ENCODE results near the gene RPS15A.

Gene RPS15A

DNA sequence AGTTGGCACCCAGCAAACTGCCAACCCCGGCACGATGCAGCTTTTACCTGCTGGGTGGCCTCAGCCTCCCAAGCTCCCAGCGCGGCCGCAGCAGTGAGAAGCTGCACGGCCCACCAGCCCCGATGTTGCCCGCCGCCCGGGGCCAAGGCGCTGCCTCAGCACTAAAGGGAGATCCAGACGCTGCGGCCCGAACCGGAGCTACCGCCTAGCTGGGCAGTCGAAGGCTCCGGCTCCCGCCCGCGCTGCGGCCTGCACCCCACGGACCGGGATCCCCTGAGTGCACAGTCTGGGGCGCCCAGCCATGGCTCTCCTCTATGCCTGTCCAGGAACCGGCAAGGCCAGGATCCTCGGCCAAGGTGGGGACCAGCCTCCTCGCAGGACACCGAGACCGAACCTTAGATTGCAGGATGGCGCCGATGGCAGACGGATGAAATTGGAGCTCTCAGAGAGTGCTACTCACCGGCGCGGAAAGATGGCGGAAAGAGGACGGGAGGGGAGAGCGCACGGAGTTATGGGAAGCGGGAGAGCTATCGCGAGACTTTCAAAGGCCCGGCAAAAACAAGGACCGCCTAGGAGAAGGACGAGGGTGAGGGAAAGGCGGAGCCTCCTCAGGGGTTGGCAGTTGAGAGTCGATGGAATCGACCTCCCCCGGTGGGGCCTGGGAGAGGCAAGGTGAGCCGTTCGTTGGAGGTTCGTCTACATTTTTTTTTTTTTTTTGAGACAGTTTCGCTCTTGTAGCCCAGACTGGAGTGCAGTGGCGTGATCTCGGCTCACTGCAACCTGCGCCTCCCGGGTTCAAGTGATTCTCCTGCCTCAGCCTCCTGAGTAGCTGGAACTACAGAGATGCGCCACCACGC is at the start of gene RPS15A:
Gene RPS15A (minus strand): TSS at position 485 of the 857 bp plus-strand sequence. CDS start 1,221 bp downstream, outside the sequence.
- DNase-seq = peak; percentile 94

DNA sequence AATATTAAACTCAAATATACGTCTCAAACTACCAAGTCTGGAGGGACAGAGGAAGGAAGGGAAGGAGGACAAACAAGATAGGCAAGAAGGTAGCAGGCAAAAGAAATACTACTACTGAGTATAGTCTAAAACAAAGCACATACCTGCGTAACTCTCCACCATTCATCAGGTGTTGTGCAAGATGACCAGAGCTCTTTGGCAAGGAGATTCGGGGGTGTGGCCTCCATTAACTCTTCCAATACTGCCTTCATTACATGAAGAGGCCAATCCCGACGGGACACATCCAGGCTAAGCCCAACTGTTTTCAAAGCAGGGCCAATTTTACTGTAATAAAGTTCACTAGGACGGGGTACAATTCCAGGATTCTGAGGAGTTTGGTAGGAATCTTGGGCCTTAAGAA is 49.4 kb upstream of the RPS15A start:
- no peak for DNase-seq

DNA sequence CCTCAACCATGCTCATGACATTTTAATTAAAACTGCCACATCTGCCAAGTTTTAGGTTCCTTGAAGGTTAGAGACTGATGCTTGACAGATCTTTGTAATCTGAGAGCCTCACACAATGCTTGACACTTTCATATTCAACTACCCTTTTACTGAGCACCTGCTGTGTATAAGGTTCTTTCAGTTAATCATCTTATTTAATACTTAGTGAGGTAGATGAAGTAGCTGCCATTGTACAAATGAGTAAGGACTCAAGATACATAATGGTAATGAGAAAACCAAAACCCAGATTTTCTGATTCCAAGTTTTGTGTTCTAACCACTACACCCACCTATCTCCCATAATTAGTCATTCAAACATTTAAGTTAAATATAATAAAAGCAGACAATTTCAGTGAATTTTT is 46.6 kb upstream of the RPS15A start:
- DNase-seq = no peak

DNA sequence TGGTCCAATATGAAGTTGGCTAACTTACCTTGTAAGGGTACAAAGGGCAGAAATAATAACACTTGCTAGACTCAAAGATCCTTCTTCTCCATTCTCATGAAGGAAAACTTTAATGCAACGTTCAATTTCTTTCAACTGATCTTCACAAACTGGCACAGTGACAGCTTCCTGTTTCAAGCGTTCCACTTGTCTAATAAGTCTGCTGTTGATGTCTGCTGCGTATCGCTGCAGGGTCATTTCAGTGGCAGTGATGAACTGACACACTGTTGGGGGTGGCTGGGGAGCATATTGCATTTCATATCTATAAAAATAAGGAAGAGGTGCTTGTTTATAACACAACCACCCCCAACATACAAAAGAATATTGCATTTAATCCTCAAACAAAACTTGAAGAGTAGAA is 44.7 kb upstream of the RPS15A start:
- no peak for DNase-seq

DNA sequence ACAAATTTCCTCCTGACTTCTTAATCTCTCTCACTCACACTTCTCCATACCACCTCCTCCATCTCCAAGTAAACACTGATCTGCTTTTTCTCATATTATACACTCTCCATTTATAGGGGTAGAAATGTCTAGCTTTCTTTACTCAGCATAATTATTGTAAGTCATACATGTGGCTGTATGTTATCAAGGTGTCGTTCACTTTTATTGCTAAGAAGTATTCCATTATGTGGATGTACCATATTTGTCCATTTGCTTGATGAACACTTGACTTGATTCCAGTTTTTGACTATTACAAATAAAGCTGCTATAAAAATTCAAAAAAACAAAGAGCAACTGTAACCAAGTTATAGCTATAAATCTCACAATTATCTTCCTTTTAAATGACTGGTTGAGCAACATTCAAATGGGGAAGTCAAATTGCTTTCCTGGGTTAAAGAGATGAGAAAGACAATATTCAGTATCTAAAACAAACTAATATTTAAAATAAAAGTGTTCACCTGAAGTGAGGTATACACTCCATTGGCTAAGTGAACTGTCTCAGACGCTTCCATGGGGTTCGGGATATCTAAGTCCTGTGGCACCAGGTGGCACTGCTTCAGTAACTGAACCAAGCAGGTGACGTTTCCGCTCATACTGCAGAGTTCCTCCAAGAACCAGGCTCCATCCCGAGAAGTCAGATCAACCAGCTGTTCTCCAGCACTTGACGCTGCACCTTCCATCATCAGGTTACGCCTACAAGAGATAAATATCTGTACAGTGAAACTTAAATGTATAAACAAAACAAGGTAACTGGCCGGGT is 43.8 kb upstream of the RPS15A start:
- no peak for DNase-seq

DNA sequence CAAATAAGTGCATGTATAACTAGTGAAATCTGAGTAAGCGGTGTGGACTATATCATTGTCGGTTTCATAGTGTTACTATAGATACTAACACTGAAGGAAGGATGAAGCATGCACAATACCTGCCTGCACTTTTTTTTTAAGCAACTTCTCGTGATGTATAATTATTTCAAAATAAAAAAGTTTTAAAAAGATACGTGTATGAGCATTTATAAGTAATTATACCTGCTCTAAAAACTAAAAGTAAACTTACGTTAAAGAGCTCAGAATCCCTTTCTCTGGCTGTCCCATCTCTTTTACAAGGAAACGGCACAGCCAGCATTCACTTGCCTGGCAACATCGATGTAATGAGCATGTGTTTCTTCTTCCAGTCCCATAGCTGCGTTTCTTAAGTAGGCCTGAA is 42.5 kb upstream of the RPS15A start:
- DNase-seq = no peak

DNA sequence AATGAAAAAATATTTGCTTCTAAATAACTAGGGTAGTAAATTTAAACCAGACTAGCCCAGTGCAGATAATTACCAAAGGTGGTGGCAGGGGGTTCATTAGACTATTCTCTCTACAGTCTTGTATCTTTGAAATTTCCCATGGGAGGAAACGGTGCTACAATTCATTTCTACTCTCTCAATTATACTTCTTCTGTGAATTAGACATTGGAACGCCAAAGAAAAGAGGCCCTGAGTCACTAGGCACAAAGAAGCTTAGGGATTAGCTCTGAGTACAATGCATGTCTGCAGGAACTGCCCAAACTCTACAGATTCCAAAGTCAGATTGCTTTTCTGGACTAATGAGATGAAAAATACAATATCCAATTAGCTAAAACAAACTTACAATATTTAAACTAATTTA is 41.9 kb upstream of the RPS15A start:
- no peak for DNase-seq

DNA sequence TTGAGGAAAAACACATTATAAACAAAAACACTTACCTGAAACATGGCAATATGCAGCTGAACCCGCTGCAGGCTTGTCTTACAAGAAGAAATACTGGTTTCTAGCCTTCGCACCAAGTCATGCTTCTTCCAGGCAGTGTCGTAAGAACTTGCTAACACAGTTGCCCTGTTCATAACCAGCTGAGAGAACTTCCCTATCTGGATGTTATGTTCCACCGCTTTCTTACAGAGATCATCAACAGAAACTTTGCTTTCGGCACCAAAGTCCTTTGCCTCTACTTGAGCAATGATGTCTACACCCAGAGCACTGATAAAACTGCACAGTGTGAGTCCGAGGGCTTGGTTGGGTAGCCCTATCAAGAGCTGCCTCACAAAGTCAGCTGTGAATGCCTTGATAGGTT is 39.1 kb upstream of the RPS15A start:
- DNase-seq = no peak

DNA sequence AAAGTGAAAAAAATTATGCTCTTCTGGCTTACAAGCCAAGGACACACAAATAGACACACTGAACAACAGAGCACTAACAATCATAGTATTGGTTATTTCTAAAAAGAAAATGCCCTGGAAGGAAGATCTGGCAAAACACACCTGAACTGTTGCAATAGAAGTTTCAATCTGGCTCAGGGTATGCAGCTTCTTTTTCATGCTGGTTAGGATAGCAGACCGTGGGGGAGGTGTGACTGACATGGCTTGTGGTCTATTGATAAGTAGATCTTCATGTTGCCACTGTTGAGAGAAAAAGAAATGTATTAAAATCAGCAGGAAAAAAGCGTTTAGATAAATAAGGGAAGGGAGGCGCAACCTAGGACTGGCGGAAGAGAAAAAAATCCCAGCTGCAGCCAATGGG is 37.8 kb upstream of the RPS15A start:
- DNase-seq = no peak

DNA sequence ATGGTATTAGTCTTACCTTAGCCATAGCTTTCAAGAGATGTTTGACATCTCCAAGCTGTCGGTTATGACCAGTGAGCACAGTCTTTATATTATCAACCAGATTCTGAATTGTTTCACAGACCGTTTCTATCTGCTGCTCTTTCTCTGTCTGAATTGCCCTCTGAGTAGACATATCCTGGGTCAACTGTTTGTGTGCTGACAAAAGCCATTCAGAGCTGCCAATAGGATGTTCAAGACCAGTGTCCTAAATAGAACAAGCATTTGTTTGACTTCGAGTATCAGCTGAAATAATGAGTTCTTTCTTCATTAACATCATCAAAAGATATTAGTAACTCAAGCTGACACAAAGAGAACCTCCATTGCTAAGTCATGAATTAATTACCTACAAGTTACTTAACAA is 26.2 kb upstream of the RPS15A start:
- no peak for DNase-seq

DNA sequence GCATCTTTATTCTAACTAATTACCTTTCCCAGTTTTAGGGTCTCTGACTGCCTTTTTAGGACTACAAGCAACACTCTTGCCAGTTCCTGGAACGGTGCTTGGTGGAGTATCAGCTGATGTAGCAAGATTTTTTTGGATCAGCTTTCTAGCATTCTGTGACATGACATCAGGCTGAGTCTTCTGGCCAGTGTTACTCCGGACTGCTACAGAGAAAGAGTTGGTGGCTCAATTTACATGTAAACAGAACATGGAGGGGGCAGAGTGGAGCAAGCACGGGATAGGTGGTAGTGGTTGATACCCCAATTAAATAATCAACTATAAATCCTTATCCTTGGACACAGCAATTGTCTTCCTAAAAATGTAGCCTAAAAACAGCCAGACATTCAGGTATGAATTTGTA is 21.8 kb upstream of the RPS15A start:
- no peak for DNase-seq

DNA sequence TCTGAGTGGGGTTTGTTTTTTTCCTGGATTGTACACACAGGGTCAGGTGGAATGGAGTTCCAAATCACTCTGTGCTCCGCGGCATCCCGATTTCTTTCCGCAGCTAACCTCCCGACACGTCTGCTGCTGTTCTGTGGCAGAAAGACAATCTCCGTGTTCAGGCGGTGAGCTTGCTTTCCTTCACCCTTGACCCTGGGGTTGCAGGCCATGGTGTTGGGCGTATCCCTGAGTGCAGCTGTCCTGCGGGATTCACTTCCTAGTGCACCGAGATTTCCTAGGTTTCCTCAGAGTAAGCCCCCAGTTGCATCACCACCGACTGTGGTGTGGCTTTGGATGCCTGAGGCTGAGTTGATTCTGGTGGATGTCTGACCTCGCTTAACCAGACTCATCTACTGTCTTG is 19.0 kb upstream of the RPS15A start:
- DNase-seq = no peak

DNA sequence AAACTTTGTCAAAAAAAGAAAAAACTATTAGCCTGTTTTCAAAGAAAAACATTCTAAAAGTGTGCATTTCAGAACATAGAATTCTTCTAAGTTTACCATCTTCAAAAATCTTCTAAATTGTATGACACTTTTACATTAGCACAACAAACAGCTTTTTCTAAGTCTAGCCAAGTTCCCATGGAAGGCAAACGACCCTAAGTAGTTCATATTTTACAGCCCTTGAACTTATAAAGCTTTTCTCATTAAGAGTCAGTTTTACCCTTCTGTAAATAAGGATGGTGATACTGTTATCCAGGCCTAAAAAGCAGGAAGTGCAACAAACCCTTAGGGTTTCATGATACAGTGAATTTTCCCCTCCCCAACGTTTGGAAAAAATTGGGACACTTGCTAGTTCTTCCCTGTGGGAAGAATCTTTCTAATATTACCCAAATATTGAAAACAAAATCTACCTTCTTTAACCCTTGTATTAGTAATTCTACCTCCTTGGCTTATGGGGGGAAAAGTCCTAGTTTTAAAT is 15.2 kb upstream of the RPS15A start:
- DNase-seq = no peak

DNA sequence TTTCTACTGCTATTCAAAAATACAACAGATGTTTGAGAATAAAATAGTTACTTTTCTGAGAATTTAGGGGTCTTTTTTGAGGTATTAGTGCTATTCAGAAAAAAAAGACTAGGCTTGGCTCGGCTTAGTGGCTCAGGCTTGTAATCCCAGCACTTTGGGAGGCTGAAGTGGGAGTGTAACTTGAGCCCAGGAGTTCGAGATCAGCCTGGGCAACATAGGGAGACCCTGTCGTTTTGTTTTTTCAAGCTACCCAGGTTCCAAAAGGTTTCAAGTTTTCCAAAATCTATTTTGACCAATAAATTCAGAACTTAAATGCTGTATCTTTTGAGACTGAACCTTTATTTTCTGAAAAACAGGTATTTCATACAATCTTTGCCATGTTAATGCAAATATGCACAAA is 14.4 kb upstream of the RPS15A start:
- no peak for DNase-seq

DNA sequence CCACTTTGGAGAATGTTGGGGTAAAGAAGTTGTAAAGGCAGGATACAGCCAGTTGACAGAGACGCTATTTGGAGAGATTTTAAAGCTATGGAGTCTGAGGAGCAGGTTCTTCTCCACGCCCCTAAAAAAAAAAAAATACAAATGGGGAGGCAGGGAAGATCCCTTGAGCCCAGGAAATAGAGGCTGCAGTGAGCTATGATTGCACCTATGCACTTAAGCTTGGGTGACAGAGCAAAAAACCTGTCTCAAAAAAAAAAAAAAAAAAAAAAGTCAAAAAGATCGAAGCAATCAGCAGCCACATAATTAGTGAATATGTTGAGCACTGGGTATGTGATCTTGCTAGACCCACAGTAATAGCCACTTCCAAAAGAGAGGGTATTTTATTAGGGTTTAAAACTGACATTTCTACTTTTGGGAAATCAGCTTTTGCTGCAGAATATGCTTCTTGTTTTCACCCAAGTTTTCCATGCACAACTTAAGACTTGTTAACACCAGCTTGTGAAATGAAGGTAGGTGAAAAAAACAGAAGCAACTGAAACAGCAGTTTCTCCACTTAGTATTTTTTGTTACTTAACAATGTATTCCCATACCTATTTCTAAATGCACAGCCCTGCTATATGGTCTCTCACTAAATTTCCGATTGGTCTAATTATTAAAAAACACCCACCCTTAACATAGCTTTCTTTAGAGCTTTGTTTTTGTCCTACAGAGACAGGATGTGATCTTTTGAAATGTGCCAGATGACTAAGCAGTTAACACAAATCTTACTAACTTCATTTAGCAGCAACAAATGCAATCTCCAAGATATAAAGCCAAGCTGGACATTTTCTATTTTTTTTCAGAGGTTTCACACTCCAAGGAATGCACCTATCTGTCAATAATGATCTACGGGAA is 13.7 kb upstream of the RPS15A start:
- no peak for DNase-seq

DNA sequence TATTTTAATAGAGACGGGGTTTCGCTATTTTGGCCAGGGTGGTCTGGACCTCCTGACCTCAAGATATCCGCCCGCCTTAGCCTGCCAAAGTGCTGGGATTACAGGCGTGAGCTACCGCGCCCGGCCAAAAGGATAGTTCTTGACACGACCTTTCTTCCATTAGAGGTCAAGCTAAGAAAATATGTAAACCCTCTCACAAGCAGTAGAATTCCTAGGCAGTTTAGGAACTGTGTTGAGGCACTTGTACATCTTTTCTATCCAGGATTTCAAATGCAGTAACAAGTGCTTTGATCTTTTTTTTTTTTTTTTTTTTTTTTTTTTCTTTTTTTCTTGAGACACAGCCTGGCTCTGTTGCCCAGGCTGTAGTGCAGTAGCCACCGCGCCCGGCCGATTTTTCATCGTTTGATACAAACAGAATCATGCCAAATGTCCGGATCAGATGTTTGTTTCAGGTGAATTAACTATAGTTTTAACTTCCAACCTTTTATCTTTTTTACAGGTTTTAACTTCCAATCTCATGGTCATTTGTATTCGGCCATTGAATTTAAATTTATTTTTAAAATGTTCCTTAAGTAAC is 12.7 kb upstream of the RPS15A start:
- no peak for DNase-seq

DNA sequence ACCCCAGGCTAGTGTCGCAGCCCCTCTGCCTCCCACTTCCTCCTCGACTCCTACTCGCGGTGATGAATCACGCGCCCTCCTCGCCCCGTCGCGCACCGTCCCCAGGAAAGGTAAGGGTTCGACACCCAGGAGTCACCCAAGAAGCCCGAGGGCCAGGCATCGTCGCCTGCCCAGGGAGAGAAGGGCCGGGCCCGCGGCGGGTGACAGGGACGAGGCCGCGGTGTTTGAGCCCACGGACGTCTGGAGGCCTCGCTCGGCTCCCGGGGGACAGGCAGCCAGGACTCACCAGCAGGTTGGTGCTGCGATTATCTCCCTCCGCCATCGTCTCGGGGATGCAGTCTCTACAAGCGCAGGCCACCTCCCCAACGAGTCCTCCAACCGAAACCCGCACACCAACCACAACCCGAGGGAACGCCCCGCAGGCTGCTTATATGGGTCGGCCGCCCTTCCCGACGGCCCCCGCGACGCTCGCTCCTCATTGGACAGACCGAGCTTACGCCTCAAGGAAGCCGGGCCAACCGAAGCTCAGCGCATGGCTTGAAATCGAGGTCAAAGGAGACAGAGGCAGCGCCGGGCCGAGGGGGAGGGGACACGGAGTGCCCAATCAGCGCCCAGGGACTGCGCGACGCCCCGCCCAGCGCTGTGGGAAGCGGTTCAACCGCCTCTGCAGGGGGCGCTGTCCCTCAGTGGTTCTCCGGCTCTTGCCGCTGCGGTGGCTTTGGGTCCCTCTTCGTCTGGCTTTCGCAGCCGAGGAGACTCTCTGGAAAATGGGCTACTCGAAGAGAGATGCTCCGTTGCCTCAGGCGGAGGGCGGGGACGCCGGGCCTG is 11.2 kb upstream of the RPS15A start, which contains the start of gene ARL6IP1:
Gene ARL6IP1 (minus strand): TSS at position 405 of the 828 bp plus-strand sequence. CDS start 83 bp downstream, at position 322.
- peak; percentile 98 for DNase-seq

DNA sequence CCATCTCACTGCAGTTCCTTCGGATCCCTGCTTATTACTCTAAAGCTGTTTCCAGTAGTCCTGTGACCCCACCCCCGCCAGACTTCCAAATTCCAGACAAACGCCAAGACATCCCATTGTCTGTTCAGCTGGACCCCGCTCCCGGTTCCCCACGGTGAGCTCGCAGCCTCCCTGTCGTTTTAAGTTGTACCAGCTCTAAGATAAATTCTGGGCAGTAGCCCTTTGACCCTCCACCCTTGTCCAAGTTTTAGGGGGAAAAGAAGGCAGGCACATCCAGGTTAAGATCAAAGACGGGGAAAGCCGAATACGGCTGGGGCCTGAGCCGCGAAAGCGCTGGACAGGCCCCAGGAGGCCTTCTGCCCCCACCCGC is 10.6 kb upstream of the RPS15A start:
- no peak for DNase-seq

DNA sequence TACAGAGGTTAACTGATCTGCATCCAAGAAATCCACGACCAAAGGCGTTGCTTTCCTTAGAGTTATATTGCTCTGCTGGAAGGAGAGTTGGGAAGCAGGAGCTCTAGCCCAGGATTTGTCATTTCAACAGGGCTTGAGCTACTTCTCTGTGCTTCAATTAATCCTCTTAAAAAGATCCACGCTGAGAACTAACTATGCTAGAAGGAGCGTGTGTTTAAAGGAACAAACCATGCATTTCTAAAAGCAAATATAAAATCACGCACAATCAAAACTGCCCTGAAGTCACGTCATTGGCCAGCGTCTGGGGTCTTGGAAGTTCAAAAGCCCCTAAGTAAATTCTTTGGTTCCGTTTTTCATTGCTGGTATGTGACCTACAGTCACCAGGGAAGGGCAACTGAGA is 10.2 kb upstream of the RPS15A start:
- no peak for DNase-seq

DNA sequence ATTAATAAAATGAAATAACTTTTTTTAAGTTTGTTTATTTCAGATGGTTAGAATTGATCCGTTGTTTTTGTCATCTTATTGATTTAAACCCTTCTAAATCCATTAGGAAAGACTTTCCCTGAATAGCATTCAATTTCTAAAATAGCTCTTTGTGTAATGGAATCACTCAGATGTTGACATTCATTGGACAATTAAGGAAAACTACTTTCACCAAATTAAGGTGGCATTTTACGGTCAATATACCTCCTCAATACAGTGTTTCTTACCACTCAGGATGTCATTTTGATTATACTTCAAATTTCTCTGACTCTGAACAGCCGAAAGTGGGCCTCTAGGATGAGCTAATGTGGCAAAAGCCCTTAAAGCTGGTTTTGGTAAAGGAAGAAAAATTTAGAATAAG is 9.4 kb upstream of the RPS15A start:
- DNase-seq = no peak

DNA sequence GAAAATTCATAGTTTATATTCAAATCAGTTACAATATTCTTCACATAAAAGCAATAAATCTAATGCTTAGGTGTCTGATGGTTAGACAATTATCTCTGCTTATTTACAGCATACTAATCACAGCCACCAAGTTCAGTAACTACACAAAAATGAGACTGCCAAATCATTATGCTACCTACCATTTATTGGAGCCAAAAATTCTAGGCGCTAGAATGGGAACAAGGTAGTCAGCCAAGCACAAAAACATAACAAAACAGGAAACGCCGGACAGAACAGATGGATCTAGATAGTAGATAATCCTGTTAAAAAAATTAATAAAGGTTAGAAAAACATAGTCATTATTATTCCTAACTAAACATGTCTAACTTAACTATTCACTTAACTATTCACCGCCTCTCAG is 7.6 kb upstream of the RPS15A start:
- DNase-seq = no peak

DNA sequence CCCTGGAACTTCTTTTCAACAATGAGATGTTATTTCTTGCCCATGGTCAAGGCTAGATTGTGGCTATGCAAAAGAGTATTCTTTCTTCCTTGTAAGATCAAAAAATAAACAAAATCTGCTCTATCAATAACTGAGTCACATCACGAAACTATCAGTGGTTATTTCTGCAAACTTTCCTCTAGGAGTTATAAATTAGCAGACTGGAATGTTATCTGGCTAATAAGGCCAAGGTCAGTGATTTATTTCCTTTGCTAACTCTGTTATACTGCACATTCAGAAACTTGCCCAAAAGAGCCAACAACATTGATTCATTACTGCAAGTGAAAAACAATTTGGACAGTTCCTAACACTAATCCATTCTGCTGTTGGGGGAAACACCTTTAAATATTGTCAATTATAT is 6.2 kb upstream of the RPS15A start:
- no peak for DNase-seq

Data from DMS79 (cell line).